NB4 (cell line): Measurements from ENCODE around the gene PUM1.

Experiments used
- DNase-seq: peaks from one replicate; pipeline ENCODE4 v3.0.0; 2010; ENCODE audit warnings: low read depth
- H3K4me3 ChIP-seq: one replicate; pipeline ENCODE4 v1.5.1; 2011; ENCODE audit warnings: mild to moderate bottlenecking, low read depth, low read length, moderate library complexity
- MYC ChIP-seq: IDR thresholded peaks from 2 replicates; pipeline ENCODE4 v1.6.1; 2011; ENCODE audit warnings: low read depth, low read length
- POLR2A ChIP-seq: IDR thresholded peaks from 2 replicates; pipeline ENCODE4 v1.6.1; 2011; ENCODE audit warnings: mild to moderate bottlenecking; ENCODE audit not compliant: insufficient read length; ENCODE audit errors: extremely low read depth
- TF ChIP-seq, protein P1 (sequence below): IDR thresholded peaks from 2 replicates; pipeline ENCODE4 v1.6.1; 2011; ENCODE audit warnings: low read depth, low read length
- TF ChIP-seq, protein P2 (sequence below): IDR thresholded peaks from one replicate; pipeline ENCODE4 v1.5.1; 2012; ENCODE audit warnings: low read depth, low read length

PUM1 gene

DNA sequence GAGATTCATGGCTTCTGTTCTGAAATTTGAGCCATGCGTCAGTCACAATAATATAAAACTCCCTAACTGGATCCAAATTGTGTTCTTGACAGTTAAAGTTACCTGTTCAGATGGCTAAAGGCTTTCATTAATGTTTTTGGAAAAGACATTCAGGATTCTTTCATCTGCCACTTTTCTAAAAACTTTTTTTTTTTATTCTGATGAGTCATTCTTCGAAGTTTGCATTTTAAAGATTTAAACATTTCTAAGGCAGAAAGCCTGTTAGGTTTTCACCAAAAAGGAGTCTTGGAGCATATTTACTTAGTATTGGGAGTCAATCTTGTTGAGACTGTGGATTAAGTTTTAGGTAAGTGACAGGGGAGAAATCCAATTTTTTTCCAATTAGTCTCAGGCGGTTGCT lies 138.1 kb downstream of the PUM1 start:
- TF ChIP-seq MYC (no peak), POLR2A (no peak)

DNA sequence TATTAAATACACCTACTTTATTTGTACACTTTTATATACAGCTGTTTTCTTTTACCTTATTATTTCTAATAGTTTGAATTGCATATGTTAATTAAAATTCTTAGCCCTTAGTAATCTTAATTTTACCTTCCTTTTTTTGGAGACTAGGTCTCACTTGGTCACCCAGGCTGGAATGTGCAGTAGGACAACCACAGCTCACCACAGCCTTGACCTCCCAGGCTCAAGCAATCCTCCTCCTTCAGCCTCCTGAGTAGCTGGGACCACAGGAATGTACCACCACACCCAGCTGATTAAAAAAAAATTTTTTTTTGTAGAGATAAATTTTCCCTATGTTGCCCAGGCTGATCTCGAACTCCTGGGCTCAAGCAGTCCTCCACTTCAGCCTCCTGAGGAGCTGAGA lies 141.9 kb downstream of the PUM1 start:
- TF ChIP-seq POLR2A (no peak), MYC (no peak)
- TF ChIP-seq, protein P1, sequence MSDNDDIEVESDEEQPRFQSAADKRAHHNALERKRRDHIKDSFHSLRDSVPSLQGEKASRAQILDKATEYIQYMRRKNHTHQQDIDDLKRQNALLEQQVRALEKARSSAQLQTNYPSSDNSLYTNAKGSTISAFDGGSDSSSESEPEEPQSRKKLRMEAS, result no peak
- TF ChIP-seq, protein P2, sequence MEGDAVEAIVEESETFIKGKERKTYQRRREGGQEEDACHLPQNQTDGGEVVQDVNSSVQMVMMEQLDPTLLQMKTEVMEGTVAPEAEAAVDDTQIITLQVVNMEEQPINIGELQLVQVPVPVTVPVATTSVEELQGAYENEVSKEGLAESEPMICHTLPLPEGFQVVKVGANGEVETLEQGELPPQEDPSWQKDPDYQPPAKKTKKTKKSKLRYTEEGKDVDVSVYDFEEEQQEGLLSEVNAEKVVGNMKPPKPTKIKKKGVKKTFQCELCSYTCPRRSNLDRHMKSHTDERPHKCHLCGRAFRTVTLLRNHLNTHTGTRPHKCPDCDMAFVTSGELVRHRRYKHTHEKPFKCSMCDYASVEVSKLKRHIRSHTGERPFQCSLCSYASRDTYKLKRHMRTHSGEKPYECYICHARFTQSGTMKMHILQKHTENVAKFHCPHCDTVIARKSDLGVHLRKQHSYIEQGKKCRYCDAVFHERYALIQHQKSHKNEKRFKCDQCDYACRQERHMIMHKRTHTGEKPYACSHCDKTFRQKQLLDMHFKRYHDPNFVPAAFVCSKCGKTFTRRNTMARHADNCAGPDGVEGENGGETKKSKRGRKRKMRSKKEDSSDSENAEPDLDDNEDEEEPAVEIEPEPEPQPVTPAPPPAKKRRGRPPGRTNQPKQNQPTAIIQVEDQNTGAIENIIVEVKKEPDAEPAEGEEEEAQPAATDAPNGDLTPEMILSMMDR, result no peak
- no peak overlapping the region for H3K4me3 ChIP-seq
- DNase-seq, result no peak

More for the DNA sequence above, 138.1 kb downstream of the PUM1 start:
- no peak for DNase-seq
- H3K4me3 ChIP-seq, result no peak overlapping the region

DNA sequence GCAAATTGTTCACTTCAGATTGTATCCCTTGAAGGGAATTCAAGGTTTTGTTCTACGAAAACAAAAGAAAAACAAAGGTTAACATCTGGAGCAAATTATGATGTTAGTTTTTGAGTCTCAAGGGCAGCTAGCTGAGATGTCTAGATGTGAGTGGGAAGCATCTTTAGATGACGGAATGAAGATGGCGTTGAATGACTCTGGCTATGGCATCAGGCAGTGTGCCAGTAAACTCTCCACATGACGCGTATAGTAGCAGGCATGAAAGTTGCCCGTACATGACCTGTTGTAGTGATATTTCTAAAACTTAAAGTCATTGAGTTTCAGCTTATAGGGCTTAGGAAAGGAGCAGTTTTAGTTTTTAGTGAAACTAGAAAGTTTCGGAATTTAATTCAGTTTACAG lies 144.7 kb downstream of the PUM1 start:
- TF ChIP-seq, protein P2, result no peak
- TF ChIP-seq POLR2A, result no peak
- TF ChIP-seq, protein P1, result no peak
- no peak for DNase-seq
- no peak overlapping the region for H3K4me3 ChIP-seq

DNA sequence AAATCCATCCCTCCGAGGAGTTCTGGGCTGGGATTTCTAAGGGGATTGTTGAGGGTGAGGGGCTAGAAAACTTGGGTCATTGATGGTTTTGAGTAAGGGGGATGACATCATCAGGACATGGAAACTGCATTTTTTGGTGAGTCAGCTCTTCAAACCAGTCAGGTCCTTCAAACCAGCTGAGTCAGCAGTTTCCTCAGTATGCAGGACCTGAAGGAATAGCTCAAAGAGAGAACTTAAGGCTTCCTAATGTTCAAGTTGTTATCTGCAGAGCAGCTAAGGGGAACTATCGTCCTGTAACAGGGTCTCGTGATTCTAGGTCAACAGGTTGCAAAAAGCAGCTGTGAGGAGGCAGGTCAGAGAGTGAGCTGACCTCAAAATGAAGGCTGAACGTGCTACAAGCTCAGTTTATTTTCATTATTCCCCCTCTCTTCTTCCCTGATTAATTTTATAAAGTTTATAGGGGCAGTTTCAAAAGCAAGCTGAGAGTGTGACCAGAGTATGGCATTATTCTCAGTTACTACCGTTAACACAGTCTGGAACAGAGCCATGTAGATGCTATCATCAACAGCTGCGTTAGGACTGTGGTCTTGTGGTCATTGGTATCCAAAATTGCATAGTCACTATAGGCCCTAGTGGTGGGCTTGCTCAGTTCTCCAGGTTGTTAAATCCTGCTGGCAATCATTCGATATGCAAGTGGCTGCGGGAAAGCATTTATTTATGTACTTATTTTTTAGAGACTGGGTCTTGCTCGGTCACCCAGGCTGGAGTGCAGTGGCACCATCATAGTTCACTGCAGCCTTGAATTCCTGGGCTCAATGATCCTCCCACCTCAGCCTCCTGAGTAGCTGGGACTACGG lies 146.3 kb downstream of the PUM1 start:
- peak; percentile 23; the same call in 1 of the 2 replicates for TF ChIP-seq MYC
- TF ChIP-seq, protein P1, result peak; percentile 13; the same call in 1 of the 2 replicates
- TF ChIP-seq POLR2A, result no peak
- TF ChIP-seq, protein P2, result no peak
- peak overlapping the region; percentile 26 for H3K4me3 ChIP-seq
- DNase-seq, result peak; percentile 86

DNA sequence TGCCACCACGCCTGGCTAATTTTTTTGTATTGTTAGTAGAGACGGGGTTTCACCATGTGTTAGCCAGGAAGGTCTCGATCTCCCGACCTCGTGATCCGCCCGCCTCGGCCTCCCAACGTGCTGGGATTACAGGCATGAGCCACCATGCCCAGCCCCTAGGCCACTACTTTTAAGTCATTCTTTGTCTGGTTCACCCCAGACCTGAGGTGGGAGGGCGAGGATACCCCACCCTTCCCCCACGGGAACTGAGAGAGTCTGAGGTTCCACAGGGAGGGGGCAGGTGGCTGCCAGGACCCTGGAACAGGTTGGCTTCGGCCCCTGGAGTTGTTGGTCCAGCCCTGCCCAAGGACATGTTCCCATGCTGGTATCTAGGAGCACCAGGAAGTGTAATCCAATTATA lies 149.2 kb downstream of the PUM1 start:
- TF ChIP-seq POLR2A, result no peak
- TF ChIP-seq MYC, result no peak
- TF ChIP-seq, protein P2, result no peak
- TF ChIP-seq, protein P1, result no peak
- no peak overlapping the region for H3K4me3 ChIP-seq
- no peak for DNase-seq

DNA sequence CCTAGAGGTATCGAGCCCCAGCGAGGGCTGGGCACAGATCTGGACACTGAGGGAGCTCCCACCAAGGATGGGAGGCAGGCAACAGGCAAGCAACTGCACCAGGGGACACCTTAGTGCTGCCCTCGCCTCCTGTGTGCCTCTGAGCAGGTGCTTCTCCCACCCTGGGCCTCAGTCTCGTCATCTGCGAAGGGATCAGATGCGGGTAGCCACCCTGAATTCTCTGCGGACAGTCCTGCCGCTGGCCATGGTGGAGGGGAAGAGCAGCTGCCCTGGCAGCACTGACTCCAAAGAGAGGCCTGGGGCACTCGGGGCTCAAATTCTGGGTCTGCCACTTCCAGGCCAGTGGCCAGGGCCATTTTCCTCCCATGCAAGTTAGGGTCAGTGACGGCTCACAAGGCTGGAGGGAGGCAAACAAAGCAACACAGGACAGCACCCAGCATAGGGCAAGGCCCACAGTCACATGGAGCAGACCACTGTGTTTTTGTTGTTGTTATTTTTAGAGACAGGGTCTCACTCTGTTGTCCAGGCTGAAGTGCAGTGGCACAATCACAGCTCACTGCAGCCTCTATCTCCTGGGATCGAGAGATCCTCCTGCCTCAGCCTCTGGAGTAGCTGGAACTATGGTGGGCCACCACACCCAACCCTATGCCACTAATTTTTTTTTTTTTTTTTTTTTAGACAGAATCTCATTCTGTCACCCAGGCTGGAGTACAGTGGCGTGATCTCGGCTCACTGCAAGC lies 149.9 kb downstream of the PUM1 start:
- no peak for DNase-seq
- TF ChIP-seq MYC (no peak), POLR2A (no peak)
- TF ChIP-seq, protein P2, result no peak
- TF ChIP-seq, protein P1, result no peak

More for the DNA sequence above, 149.9 kb downstream of the PUM1 start:
- H3K4me3 ChIP-seq, result no peak overlapping the region
